ENCODE results near the gene HTRA1. TPM values are rescaled to one million over a fixed set of nuclear protein-coding genes. Genes with fewer than 3 reads are reported as not detected.

HTRA1 gene
- total RNA-seq, 1 donor from 2014 or later: 185 TPM

DNA sequence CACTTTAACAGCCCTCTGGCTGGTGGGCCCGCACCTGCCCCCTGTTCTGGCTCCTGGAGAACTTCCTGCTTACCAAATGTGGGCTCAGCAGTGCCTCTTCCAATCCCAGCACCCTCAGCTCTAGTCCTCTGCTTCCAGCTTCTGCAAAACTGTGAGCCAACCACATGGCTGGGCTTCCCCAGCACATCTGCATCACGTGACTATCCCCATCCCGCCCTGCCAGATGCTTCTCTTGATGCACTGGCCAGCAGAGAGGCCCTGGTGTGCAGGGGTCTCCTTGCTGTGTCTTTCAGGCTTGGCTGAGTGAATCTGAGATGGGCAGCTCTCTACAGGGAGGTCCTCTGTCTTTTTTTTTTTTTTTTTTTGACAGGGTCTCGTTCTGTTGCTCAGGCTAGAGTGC is 55.4 kb downstream of the HTRA1 start:
- no peak for DNase-seq

DNA sequence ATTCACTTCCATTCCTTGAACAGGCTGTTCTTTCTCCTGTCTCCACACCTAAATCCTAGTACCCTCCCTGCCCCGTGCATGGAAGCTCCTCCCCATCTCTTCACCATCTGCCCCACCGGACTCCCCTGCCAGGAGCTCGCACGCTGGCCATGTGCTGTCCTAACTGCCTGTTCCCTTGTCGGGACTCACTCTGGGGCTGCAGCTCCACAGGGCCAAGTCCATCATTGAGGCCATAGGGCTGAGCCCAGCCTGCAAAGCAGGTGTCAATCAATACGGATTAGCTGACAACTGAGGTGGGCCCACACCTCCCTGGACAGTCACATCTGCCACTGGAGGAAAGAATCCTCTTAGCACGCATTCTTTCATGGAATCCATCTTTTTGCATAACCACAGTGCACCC is 57.8 kb downstream of the HTRA1 start:
- no peak for DNase-seq

DNA sequence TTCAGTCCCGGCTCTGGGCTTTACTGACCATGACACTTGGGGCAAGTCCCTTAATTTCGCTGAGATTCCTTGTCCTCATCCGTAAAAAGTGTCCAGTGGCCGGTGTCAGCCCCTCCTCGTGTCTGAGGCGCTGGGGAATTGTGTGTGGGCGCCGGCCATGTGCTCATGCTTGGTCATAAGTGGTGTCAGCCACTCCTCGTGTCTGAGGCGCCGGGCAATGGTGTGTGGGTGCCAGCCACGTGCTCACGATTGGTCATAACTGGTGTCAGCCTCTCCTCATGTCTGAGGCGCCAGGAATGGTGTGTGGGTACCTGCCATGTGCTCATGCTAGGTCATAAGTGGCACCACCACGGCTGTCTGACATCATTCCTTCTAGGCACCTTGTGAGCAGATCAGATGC is 58.5 kb downstream of the HTRA1 start:
- no peak for DNase-seq

DNA sequence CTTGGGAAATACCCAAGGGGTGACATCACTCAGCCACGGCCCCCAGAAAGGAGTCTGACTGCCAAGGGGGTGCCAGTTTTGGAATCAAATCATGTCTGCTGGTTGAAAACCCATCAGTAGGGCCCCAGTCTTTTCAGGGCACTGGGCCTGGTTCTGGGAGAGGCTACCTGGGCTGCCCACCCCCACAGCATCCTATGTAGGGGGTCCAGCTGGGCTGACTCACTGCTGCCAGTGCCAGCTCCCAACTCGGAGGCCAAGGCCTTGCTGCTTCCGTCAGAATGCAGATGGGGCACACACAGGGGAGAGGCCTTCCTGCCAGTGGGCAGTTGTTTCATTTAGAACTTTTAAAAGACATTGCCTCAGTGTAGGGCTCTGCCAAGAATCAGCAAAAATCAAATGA is 59.7 kb downstream of the HTRA1 start:
- DNase-seq: no peak

DNA sequence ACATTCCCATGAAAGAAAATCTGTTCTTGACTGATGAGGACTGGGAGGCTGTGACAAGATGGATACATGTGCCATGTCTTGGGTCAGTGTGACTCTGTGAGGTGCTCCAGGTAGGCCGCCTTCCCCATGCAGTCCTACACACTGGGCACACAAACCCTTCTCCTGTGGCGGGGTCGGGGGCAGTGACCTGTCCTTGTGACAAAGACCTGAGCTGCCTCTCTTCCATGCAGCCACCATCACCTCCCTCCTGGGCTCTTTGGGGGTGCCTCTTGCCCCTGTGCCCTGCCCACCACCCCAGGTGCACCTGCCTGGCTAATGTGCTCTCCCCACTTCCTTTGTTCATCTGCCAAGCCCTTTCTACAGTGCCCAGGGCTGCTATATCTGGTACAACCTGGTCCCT is 63.5 kb downstream of the HTRA1 start:
- no peak for DNase-seq

DNA sequence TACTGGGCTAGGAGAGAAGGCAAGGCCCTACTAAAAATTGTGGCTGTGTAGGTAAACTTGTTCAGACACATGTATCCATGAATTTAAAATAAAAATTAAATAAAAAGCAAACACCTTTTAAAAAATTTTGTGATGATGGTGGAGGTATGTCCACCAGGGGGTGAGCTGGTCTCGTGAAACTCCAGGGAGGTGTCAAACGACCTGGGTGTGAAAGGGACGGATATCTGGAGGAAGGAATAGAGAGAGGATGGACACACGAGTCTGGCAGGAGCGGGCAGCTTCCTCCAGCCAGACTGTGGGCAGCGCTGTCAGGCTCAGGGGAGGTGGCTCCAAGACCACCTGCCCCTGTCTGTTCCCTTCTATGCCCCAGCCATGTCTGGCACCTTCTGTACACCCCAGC is 64.4 kb downstream of the HTRA1 start:
- DNase-seq: no peak

DNA sequence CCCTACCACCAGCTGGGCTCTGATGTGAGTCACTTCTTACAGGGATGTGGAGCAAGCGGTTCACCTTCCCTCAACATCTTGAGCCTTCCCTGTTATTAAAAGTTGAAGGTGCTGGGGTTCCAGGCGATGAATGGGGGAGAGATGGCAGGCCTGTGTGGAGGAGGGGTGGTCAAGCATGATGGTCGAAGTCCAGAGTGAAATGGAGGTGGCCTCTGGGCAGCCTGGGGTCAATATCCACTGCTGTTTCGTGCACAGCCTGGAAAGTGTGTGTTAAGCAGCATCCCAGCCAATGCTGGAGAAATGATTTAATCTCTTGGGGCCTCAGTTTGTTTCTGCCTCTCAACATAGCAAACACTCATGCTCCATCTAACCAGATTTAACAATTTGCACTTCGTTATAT is 65.5 kb downstream of the HTRA1 start:
- no peak for DNase-seq

DNA sequence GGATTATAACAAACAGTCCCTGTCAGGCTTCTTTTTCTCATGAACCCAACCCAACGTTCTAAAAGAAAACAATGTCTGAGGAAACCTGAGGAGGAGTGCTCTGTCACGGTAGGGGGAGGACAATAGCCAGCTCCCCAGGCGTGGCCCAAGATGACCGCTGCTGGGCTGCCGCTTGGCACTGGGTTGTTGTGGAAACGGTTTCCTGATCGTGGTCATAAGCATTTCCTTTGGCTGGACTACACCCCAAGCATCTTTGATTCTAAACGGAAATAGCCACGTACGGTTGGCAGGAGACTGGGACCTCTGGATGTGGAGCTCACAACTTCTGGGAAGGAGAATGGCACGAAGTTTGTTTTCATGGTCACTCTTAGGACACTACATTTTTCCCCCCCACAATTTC is 68.8 kb downstream of the HTRA1 start:
- peak; percentile 5 for DNase-seq

DNA sequence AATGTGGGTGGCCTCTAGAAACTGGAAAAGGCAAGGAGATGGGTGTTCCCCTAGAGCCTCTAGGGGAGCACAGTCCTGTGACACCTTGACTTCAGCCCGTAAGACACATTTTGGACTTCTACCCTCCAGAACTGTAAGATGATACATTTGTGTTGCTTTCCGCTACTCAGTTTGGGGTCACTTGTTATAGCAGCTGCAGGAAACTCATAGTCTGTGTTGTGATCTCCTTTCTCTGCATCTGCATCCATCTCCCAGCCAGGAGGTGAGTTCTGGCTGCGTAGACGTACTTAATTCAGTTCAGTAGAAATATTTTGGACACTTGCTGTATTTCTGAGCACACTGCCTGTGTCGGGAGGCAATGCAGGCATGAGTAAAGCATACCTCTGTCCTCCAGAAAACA is 69.9 kb downstream of the HTRA1 start:
- DNase-seq: no peak

DNA sequence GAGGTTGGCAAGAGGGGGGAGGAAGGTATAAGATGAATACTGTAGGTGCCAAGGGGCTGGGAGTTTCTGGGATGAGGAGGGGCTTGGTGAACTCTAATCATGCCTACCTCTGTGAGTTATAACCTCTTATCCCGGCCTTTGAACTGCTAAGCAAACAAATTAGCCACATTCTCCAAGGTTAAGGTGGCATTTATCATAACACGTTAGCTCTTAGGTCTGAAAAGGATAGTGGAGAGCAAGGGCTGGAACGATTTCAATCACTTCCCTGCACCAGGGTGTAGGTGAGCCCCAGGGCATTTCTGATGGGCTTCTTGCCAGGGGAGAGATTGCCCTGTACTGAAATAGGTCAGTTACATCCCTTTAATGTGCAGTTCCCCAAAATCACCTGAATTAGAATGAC is 70.6 kb downstream of the HTRA1 start:
- DNase-seq: no peak

DNA sequence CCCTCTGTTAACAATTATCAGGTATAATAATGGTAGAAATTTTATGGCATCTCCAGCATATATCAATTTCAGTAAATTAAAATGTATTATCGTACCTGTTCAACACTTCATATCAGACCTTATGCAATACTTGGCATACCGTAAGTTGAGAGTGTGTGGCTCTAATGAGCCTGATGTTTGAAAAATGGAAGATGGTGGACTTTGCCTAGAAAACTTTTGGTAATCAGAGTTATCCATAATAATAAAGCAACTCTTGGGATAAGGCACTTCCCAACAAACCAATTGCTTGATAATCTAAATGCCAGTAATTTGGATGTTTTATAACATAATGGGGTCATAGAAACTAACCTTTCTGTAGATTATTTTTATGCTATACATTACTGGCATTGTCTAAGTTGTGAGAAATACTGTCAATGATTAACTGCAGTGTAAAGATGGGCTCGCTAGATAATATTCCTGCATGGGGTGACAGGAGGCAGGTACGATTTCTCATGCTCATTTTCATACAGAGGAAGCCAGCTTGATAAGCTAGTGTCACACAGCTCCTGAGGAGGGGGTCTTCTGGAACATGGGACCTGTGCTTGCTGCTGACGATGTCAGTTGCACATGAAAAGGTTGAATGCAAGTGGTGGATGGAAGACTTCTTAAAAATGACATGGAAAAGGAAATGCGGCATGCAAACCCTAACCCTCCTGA is 71.4 kb downstream of the HTRA1 start:
- DNase-seq: no peak

DNA sequence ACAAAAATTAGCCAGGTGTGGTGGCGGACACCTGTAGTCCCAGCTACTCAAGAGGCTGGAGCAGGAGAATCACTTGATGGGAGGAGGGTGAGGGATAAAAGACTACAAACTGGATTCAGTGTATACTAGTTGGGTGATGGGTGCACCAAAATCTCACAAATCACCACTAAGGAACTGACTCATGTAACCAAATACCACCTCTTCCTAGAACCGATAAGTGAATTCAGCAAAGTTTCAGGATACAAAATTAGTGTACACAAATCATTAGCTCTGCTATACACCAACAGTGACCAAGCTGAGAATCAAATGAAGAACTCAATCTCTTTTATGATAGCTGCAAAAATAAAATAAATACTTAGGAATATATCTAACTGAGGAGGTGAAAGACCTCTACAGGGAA is 76.2 kb downstream of the HTRA1 start:
- no peak for DNase-seq

DNA sequence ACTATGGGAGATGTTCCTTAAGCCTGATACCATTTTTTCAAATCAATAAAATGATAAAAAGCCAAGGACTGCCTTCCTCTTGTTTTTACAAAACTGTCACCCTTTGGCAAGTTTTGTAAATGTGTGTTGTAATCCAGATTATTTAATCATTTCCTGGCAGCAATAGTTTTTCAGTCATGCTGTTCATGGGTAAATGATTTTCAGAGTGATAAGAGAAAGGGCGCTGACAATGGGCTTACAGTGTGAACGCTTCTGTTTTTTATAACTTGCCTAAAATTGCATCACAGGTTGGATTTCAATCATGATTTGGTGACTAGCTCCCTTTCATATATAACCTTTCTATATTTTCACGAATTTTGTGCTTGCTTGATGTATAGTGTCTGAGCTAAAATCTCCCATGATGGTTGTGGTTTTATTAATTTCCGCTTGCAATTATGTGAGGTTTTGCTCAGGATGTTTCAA is 80.2 kb downstream of the HTRA1 start:
- DNase-seq: no peak

DNA sequence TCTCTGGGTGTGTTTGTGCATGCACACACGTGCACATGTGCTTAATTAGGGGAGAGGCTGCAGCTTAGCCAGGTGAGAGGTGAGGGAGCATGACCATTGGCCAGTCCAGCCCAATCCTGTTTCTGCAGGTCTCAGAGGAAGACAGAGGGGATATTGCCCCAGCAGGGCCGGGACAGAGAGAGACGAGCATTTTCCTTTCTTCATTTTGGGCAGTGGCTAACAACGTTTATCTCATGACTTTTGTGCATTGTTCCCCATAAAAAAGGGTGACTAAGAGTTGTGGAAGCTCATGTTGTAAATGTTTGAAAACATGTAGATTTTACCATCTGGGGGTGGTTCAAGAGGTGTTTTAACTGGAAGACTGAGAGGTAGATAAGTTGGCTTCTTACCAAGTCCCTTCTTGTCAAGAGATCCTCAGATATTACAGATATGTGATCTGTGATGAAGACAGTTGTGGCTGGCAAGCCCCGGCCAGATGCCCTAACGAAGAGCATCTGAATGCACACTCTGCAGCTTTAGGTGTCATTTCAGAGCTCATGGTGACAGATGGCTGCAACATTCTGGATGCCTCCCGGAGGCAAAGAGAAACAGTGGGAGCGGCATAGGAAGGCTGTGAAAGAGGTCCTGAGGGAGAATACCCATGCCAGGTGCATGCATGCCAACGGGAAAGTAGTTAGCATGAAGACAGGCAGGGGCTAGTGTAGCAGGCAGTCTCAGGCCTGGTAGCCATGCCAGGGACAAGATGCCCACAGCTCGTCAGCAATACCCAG is 82.5 kb downstream of the HTRA1 start:
- DNase-seq: no peak

DNA sequence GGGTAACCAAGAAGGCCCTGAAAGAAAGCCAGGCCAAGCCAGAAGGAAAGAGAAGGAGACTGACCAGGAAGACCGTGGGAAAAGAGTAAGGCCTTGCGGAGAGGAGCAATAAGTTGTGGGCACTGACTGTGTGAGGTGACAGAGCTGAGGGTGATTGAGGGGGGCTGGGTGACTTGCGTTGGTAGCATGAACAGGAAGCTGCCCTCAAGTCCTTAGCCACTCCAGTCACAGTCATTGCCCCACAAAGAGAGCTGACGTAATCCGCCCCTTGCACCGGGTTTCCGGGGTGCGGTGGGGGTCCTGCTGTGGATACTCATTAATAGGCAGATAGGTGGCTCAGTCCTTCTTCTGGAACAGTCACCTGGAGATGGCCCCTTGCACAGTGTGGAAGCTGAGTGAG is 83.1 kb downstream of the HTRA1 start:
- DNase-seq: no peak

DNA sequence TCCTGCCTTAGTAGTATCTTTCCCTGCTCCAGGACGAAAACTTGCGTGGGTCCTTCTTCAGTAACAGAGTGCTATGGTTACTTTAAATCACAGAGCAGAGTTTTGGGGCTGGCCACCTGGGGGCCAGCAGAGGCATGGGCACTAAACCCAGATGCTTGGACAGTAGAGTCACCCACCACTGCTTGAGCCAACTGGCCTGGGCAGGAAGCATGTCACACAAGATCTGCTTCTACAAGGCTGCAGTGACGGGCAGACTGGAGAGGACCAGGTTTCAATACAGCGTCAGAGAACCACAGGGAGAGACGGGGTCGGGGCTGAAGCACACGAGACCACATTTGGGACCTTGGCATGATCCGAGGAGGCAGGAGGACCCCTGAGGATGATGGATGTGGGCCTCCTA is 84.9 kb downstream of the HTRA1 start:
- no peak for DNase-seq

DNA sequence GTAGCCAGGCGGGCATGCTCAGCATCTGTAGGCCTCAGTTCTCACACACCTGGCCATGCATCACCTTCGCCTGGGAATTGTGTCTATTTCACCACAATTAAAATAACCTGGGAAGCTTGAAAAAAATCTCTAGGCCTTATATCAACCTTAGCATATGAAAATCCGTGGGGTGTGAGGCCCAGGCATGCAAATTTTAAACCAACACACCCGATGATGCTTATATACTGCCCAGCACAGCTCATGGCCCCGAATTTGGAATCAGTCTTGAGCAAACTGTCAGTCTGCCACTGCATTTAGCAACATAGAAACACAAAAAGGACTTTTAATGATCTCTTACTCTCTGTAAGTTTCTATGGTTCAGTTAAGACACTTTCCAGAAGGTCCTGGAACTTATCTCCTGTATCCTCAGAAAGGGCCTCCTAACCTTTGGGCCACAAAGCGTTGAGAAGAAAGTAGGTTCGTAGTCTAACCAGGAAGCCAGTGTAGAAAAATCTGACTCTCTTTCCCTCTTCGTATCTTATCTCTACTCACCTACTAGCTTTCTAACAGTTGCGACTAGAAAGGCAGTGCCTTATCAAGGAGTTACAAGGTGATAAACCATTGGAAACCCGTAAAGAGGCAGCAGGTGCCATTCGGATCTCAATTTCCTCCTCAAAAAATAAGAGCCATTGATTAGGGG is 87.2 kb downstream of the HTRA1 start:
- no peak for DNase-seq

DNA sequence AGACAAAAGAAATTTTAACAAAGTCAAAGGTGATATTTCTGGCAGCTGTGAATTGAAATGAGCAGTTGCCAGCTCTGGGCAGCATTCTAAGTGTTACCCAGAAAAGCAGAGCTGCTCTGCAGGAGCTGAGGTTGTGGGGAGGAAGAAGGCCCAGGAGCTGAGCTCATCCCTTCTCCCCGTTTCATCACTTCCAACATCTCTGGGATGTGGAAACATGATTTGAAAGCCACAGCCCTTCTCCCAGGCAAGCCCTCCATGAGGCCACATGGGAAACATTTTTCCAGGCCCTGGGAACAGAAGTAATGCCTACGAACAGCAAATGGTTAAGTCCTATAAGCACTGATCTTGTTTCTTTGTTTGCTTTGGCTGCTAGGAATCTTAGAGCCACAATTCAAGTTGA is 88.3 kb downstream of the HTRA1 start:
- DNase-seq: no peak

DNA sequence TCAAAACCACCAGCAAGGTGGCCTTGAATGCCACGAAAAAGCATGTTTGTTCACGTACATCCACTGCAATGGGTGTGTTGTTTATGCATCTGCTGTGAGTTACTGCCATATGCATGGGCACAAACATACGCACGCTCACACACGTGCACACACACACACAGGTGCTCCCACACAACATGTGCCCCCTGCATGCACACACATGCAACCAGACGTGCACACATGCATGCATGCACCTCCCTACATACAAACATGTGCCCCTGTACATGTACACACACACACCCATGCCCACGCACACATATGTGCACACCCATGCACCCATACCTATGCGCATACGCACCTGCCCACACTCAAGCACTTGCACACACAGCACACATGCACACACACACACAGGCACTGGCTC is 89.1 kb downstream of the HTRA1 start:
- DNase-seq: no peak

DNA sequence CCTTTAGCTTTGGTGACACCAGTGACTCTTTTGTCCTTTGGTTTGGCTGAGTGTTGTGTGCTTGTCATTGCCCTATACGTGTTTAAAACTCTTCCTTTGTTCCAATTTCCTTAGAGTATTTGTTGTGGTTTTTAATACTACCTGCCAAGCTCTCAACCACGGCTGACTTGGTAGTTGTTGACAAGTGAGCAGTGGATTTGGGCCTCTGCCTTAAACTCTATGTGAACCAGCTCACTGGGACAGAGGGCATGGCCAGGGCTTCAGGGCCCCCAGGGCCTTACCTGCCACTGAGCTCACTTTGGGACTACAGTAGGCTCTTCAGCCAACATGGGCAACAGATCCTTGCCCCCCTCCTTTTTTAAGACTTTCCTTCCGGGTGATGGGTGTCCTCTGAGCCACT is 89.6 kb downstream of the HTRA1 start:
- no peak for DNase-seq

DNA sequence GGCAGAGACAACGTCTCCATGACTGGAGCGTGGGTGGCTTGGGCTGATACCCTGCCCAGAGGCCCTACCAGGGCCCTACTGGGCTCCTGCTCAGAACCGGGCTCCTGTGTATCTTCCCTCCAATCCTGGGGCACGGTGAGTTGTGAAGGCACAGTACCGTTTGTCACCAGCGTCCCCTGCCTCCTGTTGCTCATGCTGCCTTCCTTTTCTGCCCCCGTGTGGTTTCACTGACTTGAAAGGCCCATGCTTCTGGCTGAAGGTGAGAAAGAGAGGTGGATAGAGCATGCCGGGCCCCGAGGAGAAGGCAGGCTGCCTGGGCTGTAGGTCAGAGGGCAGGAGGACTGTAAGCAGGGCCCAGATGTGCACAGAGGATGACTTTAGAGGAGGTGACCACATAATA is 90.1 kb downstream of the HTRA1 start:
- DNase-seq: no peak

DNA sequence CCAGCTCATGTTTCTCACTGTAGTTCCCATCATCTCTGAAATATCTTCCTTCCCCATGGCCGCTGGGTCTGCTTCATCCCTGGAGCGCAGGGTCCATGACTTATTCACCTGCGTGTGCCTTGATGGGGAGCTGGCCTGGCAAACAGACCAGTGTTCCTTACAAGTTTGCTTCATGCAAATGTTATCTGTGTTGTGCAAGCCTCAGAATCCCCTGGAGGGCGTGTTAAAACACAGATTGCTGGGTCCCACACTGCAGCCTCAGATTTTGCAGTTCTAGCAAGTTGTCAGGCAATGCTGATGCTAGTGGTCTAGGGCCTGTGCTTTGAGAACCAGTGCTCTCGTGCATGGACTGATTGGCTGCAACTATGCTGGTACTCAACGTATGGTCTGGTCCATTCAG is 92.0 kb downstream of the HTRA1 start:
- DNase-seq: no peak

All from skin of body (tissue), 2 donors.